ENCODE results near the gene MAD1L1.

DNA sequence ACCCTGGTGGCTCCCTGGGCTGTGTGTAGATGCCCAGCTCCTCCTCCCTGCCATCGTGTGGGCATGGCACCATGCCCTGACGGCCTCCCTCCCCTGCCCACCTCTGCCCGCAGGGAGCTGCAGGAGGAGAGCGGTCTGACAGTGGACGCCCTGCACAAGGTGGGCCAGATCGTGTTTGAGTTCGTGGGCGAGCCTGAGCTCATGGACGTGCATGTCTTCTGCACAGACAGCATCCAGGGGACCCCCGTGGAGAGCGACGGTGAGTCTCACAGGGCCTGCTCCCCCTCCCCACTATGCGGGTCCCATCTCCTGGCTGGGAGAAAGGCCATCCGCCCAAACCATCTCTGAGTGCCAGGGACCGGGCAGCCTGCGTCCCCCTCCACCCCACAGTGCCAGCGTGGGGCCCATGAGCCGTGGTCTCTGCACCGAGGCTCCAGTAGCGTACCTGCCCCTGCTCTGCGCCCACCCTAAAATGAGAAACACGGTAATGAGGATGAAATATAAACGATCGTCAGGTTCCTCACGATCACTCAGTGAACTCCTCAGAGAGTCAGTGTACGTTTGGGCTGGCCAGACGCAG is 17.1 kb upstream of the MAD1L1 start:
- TF ChIP-seq, protein P1, sequence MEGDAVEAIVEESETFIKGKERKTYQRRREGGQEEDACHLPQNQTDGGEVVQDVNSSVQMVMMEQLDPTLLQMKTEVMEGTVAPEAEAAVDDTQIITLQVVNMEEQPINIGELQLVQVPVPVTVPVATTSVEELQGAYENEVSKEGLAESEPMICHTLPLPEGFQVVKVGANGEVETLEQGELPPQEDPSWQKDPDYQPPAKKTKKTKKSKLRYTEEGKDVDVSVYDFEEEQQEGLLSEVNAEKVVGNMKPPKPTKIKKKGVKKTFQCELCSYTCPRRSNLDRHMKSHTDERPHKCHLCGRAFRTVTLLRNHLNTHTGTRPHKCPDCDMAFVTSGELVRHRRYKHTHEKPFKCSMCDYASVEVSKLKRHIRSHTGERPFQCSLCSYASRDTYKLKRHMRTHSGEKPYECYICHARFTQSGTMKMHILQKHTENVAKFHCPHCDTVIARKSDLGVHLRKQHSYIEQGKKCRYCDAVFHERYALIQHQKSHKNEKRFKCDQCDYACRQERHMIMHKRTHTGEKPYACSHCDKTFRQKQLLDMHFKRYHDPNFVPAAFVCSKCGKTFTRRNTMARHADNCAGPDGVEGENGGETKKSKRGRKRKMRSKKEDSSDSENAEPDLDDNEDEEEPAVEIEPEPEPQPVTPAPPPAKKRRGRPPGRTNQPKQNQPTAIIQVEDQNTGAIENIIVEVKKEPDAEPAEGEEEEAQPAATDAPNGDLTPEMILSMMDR (IDR thresholded peaks at IDR 0.05; ENCODE audit: low read depth, low read length, poor library complexity, severe bottlenecking): no peak
- TF ChIP-seq EZH2phosphoT487 (IDR thresholded peaks at IDR 0.05; ENCODE audit: borderline replicate concordance, low read length): no peak
